Upper lobe of left lung (tissue), 6 donors: ENCODE measurements around the gene CLASP1. TPM values are rescaled to one million over a fixed set of nuclear protein-coding genes. Genes with fewer than 3 reads are reported as not detected.
"Not testable (repeated sequence)": the region's sequence is repeated elsewhere in the genome, so short reads cannot be mapped to it uniquely, and the experiment has no call there.

Experiments
- ATAC-seq, 2 donors: fragments of 200-7000 bp; cut with Tn5 transposase; one replicate each; pipeline ENCODE4 v1.9.1; 2022; ENCODE audit warnings: mild to moderate bottlenecking in 2 of 2, moderate library complexity in 2 of 2; ENCODE audit not compliant: low FRiP score in 2 of 2
- DNase-seq, 2 donors: peaks; one replicate each; pipeline ENCODE4 v3.0.0-alpha.2; 2019 to 2020
- H3K27ac ChIP-seq, 4 donors: fragments of 200-600 bp; sonication (generic); one replicate each; pipeline ENCODE4 v1.5.1; 2016 to 2019
- H3K27me3 ChIP-seq, 4 donors: fragments of 200-600 bp; sonication (generic); one replicate each; pipeline ENCODE4 v1.5.1; 2017 to 2019
- H3K36me3 ChIP-seq, 4 donors: fragments of 200-600 bp; sonication (generic); one replicate each; pipeline ENCODE4 v1.5.1; 2016 to 2019
- H3K4me1 ChIP-seq, 4 donors: fragments of 200-600 bp; sonication (generic); one replicate each; pipeline ENCODE4 v1.5.1; 2018 to 2019
- H3K4me3 ChIP-seq, 4 donors: fragments of 200-600 bp; sonication (generic); one replicate each; pipeline ENCODE4 v1.5.1; 2017 to 2019; ENCODE audit warnings: mild to moderate bottlenecking in 2 of 4, moderate library complexity in 1 of 4
- H3K9me3 ChIP-seq, 4 donors: fragments of 200-600 bp; sonication (generic); one replicate each; pipeline ENCODE4 v1.5.1; 2018 to 2019
- EP300 ChIP-seq, 4 donors: sonication (generic); formaldehyde crosslinking; IDR thresholded peaks; one replicate each; pipeline ENCODE4 v1.5.1; 2017; ENCODE audit warnings: antibody characterized with exemption in 4 of 4, control low read depth in 2 of 4
- POLR2A ChIP-seq, 4 donors: fragments of 450-650 bp; IDR thresholded peaks; one replicate each; pipeline ENCODE4 v1.5.1; 2016 to 2017; ENCODE audit warnings: antibody characterized with exemption in 4 of 4, mild to moderate bottlenecking in 2 of 4
- POLR2AphosphoS5 ChIP-seq, 2 donors: sonication (generic); formaldehyde crosslinking; IDR thresholded peaks; one replicate each; pipeline ENCODE4 v1.5.1; 2017; ENCODE audit warnings: antibody characterized with exemption in 2 of 2
- WGBS, 2 donors: methylation state at CpG; one replicate each; pipeline ENCODE4 v1.1.5; 2017 to 2018; 5-methylcytosine and 5-hydroxymethylcytosine counted together
- total RNA-seq, 6 donors: library from RNA; depleted of rRNA in 4 of 6; stranded (reverse); fragments of >200 nt in 4 of 6; gene quantifications; one replicate each; pipeline versions ENCODE4 v1.1.0 to v1.2.1, GENCODE V29; 2016 to 2021
- TF ChIP-seq, protein P1 (sequence below), 6 experiments: fragments of 450-650 bp in 4 of 6; fragments of 200-600 bp in 2 of 6; sonication (generic) in 2 of 6; IDR thresholded peaks; one replicate each; pipeline ENCODE4 v1.5.1; 2016 to 2019; ENCODE audit warnings: antibody characterized with exemption in 6 of 6
- donor health status: DM: no; HTN: no; CAD: no; lungs with moderate emphysema.
- donor health status: DM: no; HTN: yes; CAD: no; lungs with severe emphysema.

The CLASP1 gene
- total RNA-seq, 6 donors from 2014 or later, result 36.3 to 95.3 (median 46.8) TPM

DNA sequence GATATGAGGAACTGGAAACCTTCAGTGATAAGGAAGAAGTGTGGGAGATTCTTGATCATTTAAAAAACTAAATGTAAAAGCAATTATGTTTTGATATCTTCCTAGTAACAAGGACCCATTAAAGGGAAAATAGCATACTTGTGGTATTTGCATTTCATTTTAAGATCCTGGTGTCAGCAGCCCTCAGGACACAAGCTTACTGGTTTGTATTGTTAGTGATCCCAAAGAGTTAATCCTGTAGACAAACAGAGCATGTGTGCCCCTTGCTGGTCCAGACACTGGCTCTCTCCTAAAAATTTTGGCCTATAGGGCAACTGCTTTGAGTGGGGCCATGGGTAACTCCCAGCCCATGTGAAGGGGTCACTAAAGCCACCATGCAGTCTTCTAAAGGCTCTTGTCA lies 263.2 kb downstream of the CLASP1 start:
- H3K27ac ChIP-seq, result no peak overlapping the region

DNA sequence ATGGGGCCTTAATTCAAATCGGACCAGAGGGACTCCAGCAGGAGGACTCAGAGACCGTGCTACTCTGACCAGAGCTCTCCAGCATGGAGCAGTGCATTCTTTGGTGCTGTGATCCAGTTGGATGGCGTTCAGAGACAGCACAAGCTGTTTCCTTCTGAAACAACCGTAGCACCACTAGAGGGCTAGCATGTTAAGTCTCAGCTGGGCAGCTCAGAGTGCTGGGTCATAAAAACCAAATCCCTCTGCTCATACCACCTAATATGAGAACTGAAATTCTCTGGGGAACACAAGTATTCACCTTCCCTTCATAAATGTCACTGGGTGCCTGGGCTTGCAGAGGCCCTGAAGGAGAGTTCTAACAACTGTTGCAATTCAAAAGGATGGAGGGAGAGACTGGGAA lies 266.5 kb downstream of the CLASP1 start:
- WGBS, 2 donors, result 87 to 91% methylated on average over 4 of the region's 4 CpGs
- no peak for ATAC-seq

More for the DNA sequence above, 263.2 kb downstream of the CLASP1 start:
- Histone ChIP-seq H3K4me3 (no peak overlapping the region), H3K36me3 (peaks cover 8 to 67% (median 45%) of the 10 kb centered on the region in 4 donors), H3K27me3 (no peaks in the 10 kb centered on the region), H3K9me3 (no peaks in the 10 kb centered on the region), H3K4me1 (no peaks in the 10 kb centered on the region)
- no peak for TF ChIP-seq POLR2A (IDR thresholded peaks at IDR 0.05)
- TF ChIP-seq, protein P1, sequence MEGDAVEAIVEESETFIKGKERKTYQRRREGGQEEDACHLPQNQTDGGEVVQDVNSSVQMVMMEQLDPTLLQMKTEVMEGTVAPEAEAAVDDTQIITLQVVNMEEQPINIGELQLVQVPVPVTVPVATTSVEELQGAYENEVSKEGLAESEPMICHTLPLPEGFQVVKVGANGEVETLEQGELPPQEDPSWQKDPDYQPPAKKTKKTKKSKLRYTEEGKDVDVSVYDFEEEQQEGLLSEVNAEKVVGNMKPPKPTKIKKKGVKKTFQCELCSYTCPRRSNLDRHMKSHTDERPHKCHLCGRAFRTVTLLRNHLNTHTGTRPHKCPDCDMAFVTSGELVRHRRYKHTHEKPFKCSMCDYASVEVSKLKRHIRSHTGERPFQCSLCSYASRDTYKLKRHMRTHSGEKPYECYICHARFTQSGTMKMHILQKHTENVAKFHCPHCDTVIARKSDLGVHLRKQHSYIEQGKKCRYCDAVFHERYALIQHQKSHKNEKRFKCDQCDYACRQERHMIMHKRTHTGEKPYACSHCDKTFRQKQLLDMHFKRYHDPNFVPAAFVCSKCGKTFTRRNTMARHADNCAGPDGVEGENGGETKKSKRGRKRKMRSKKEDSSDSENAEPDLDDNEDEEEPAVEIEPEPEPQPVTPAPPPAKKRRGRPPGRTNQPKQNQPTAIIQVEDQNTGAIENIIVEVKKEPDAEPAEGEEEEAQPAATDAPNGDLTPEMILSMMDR (IDR thresholded peaks at IDR 0.05), result no peak
- no peak for TF ChIP-seq POLR2AphosphoS5 (IDR thresholded peaks at IDR 0.05)
- no peak for TF ChIP-seq EP300 (IDR thresholded peaks at IDR 0.05)
- ATAC-seq, result no peak
- no peak for DNase-seq

DNA sequence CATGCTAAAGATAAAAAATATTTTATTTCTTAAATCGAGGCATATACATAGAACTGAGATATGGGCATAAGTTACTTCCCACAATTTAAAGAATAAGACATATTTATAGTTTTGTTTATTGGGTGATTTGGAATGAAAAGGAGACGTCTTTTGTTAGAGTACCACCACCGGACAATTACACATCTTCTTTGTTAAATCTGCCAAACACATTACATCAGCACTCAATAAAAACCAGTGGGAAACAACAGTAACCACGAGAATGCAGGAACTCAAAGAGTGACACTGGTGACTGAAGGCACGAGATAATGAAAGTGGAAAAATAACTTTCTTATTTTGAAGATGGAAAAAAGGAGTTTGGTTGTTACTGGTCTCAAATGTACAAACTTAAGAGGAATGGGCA lies 271.6 kb downstream of the CLASP1 start:
- TF ChIP-seq POLR2A (IDR thresholded peaks at IDR 0.05), result no peak
- TF ChIP-seq POLR2AphosphoS5 (IDR thresholded peaks at IDR 0.05), result no peak
- TF ChIP-seq, protein P1 (IDR thresholded peaks at IDR 0.05), result no peak
- TF ChIP-seq EP300 (IDR thresholded peaks at IDR 0.05), result no peak
- H3K27ac ChIP-seq, result no peak overlapping the region
- DNase-seq (no peak), ATAC-seq (peak in 1 of 2 donors; percentile 39)
- WGBS, 2 donors, result 71 to 76% methylated on average over 5 of the region's 5 CpGs
- no peak overlapping the region for H3K4me3 ChIP-seq
- no peaks in the 10 kb centered on the region for H3K27me3 ChIP-seq
- no peaks in the 10 kb centered on the region for H3K9me3 ChIP-seq
- peaks cover 18 to 81% (median 42%) of the 10 kb centered on the region in 4 donors for H3K36me3 ChIP-seq
- no peaks in the 10 kb centered on the region for H3K4me1 ChIP-seq

More for the DNA sequence above, 266.5 kb downstream of the CLASP1 start:
- no peak for DNase-seq
- Histone ChIP-seq H3K36me3 (peaks cover 12 to 81% (median 50%) of the 10 kb centered on the region in 4 donors), H3K27me3 (no peaks in the 10 kb centered on the region), H3K4me3 (no peak overlapping the region), H3K9me3 (no peaks in the 10 kb centered on the region), H3K27ac (no peak overlapping the region), H3K4me1 (no peaks in the 10 kb centered on the region)
- TF ChIP-seq EP300 (IDR thresholded peaks at IDR 0.05) (no peak), POLR2AphosphoS5 (IDR thresholded peaks at IDR 0.05) (no peak), POLR2A (IDR thresholded peaks at IDR 0.05) (no peak)

DNA sequence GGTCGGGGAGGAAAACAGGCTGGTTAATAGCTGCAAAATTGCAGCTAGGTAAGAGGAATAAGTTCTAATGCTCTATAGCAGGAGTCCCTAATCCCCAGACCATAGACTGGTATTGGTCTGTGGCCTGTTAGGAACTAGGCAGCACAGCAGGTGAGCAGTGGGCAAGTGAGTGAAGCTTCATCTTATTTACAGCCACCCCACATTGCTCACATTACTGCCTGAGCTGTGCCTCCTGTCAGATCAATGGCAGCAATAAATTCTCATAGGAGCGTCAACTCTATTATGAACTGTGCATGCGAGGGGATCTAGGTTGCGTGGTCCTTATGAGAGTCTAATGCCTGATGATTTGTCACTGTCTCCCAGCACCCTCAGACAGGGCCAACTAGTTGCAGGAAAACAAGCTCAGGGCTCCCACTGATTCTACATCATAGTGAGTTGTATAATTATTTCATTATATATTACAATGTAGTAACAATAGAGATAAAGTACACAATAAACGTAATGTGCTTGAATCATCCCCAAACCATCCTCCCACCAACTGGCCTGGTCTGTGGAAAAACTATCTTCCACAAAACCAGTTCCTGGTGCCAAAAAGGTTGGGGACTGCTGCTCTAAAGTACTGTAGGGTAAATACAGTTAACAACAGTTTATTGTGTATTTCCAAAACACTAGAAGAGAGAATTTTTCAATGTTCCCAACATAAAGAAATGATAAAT lies 272.6 kb downstream of the CLASP1 start:
- no peak overlapping the region for H3K4me3 ChIP-seq
- peak in 1 of 2 donors; percentile 16 for ATAC-seq
- no peak overlapping the region for H3K27ac ChIP-seq
- no peaks in the 10 kb centered on the region for H3K27me3 ChIP-seq
- WGBS, 2 donors, result 93 to 95% methylated on average over 4 to 5 of the region's 5 CpGs
- no peak for DNase-seq
- H3K4me1 ChIP-seq, result no peaks in the 10 kb centered on the region
- peaks cover 15 to 73% (median 33%) of the 10 kb centered on the region in 4 donors for H3K36me3 ChIP-seq
- TF ChIP-seq, protein P1 (IDR thresholded peaks at IDR 0.05), result no peak
- TF ChIP-seq POLR2A (IDR thresholded peaks at IDR 0.05) (no peak), POLR2AphosphoS5 (IDR thresholded peaks at IDR 0.05) (no peak), EP300 (IDR thresholded peaks at IDR 0.05) (no peak)
- H3K9me3 ChIP-seq, result no peaks in the 10 kb centered on the region

DNA sequence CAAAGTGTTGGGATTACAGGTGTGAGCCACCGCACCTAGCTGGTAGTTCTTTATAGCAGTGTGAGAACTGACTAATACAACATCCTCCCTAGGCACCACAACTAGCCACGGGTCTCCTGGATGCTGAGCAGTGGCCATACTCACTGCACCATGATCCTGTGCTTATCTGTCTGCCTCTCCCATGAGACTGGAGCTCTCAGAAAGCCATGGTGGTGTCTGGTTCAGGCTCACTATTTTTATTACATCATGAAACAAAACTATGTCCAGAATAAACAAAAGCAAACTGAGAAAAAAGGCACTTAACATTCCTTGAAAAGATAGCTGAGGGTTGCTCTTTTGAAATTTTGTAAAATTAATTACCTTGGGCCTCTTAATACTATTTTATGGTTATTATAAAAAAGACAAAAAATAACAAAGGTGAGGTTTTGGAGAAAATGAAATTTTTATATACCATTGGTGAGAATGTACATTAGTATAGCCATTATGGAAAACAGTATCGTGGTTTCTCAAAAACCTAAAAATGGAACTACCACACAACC lies 273.6 kb downstream of the CLASP1 start:
- H3K9me3 ChIP-seq, result no peaks in the 10 kb centered on the region
- H3K4me3 ChIP-seq, result no peak overlapping the region
- TF ChIP-seq POLR2AphosphoS5 (IDR thresholded peaks at IDR 0.05), result no peak
- 93 to 95% methylated on average over 3 of the region's 3 CpGs for WGBS, 2 donors
- no peaks in the 10 kb centered on the region for H3K4me1 ChIP-seq
- no peak for DNase-seq
- ATAC-seq, result peak in 1 of 2 donors; percentile 28
- no peak overlapping the region for H3K27ac ChIP-seq
- H3K27me3 ChIP-seq, result no peaks in the 10 kb centered on the region
- H3K36me3 ChIP-seq, result peaks cover 15 to 67% (median 27%) of the 10 kb centered on the region in 4 donors

DNA sequence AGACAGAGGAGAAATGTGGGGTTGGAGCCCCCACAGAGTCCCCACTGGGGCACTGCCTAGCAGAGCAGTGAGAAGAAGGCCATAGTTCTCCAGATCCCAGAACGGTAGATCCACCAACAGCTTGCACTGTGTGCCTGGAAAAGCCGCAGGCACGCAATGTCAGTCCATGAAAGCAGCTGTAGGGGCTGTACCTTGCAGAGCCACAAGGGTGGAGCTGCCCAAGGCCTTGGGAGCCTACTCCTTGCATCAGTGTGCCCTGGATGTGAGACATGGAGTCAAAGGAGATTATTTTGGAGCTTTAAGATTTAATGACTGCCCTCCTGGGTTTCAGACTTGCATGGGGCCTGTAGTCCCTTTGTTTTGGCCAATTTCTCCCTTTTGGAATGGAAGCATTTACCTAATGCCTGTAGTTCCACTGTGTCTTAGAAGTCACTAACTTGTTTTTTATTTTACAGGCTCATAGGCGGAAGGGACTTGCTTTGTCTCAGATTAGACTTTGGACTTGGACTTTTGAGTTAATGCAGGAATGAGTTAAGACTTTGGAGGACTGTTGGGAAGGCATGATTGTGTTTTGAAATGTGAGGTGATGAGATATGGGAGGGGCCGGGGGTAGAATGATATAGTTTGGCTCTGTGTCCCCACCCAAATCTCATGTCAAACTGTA lies 274.7 kb downstream of the CLASP1 start:
- not testable (repeated sequence) for H3K4me3 ChIP-seq, H3K27me3 ChIP-seq, DNase-seq, H3K4me1 ChIP-seq, H3K27ac ChIP-seq, H3K9me3 ChIP-seq, ATAC-seq
- WGBS, 2 donors, result 88 to 97% methylated on average over 5 of the region's 5 CpGs
- H3K36me3 ChIP-seq, result peaks cover 15 to 60% (median 24%) of the 10 kb centered on the region in 4 donors
